ENCODE results near the gene DDA1.
"Not testable (repeated sequence)": the region's sequence is repeated elsewhere in the genome, so short reads cannot be mapped to it uniquely, and the experiment has no call there.

Gene DDA1

GRCh38 chr19:17363852-17364605, 54.7 kb downstream of the DDA1 start:
- not testable (repeated sequence) for H3K36me3 ChIP-seq (ENCODE audit: control insufficient read depth, insufficient read depth, low read length); H3K9me3 ChIP-seq (ENCODE audit: control insufficient read depth, insufficient read depth, low read length); H3K4me1 ChIP-seq (ENCODE audit: control insufficient read depth, insufficient read depth, low read length); H3K27me3 ChIP-seq (ENCODE audit: control insufficient read depth, insufficient read depth, low read length); H3K27ac ChIP-seq (ENCODE audit: low read length); H3K4me3 ChIP-seq (ENCODE audit: low read length); DNase-seq (ENCODE audit: low read depth, low spot score)
- WGBS (ENCODE audit: insufficient coverage, insufficient read length) = no CpG with 5 or more reads among the region's 20 CpGs

GRCh38 chr19:17365361-17365760, 56.0 kb downstream of the DDA1 start:
- Histone ChIP-seq H3K9me3 (ENCODE audit: control insufficient read depth, insufficient read depth, low read length) (no peaks in the 10 kb centered on the region), H3K27me3 (ENCODE audit: control insufficient read depth, insufficient read depth, low read length) (no peaks in the 10 kb centered on the region), H3K4me3 (ENCODE audit: low read length) (no peak overlapping the region), H3K4me1 (ENCODE audit: control insufficient read depth, insufficient read depth, low read length) (no peaks in the 10 kb centered on the region), H3K36me3 (ENCODE audit: control insufficient read depth, insufficient read depth, low read length) (no peaks in the 10 kb centered on the region), H3K27ac (ENCODE audit: low read length) (no peak overlapping the region)
- DNase-seq (ENCODE audit: low read depth, low spot score) = no peak
- WGBS (ENCODE audit: insufficient coverage, insufficient read length) = no CpG with 5 or more reads among the region's 22 CpGs

GRCh38 chr19:17370026-17370587, 60.7 kb downstream of the DDA1 start:
- Histone ChIP-seq H3K36me3 (ENCODE audit: control insufficient read depth, insufficient read depth, low read length) (no peaks in the 10 kb centered on the region), H3K4me3 (ENCODE audit: low read length) (no peak overlapping the region), H3K4me1 (ENCODE audit: control insufficient read depth, insufficient read depth, low read length) (no peaks in the 10 kb centered on the region), H3K27me3 (ENCODE audit: control insufficient read depth, insufficient read depth, low read length) (no peaks in the 10 kb centered on the region), H3K9me3 (ENCODE audit: control insufficient read depth, insufficient read depth, low read length) (no peaks in the 10 kb centered on the region), H3K27ac (ENCODE audit: low read length) (no peak overlapping the region)
- no peak for DNase-seq (ENCODE audit: low read depth, low spot score)
- no CpG with 5 or more reads among the region's 8 CpGs for WGBS (ENCODE audit: insufficient coverage, insufficient read length)
